ENCODE measurements around the gene WDFY1.

- TF ChIP-seq ZNF121 (tag by site-specific recombination; IDR thresholded peaks at IDR 0.05) (no peak), YY1 (tag by site-specific recombination; IDR thresholded peaks at IDR 0.05) (no peak)
Measured at GRCh38 chr2:223855426-223855825, 89.7 kb downstream of the WDFY1 start.
